WERI-Rb-1 (cell line): ENCODE data around the gene SLC45A1.

Experiments
- DNase-seq: peaks from one replicate; pipeline ENCODE4 v3.0.0-alpha.2; 2020
- H3K27ac ChIP-seq: fragments of 250-450 bp; sonication (Bioruptor Pico); 2 replicates; pipeline ENCODE4 v1.5.1; 2020; ENCODE audit warnings: mild to moderate bottlenecking, moderate library complexity
- H3K27me3 ChIP-seq: fragments of 250-450 bp; sonication (Bioruptor Pico); 2 replicates; pipeline ENCODE4 v1.5.1; 2021; ENCODE audit warnings: mild to moderate bottlenecking, low read depth, moderate library complexity; ENCODE audit not compliant: insufficient read depth, severe bottlenecking
- H3K36me3 ChIP-seq: fragments of 250-450 bp; sonication (Bioruptor Pico); 2 replicates; pipeline ENCODE4 v1.5.1; 2020; ENCODE audit warnings: mild to moderate bottlenecking, moderate library complexity
- H3K4me3 ChIP-seq: 2 replicates; pipeline ENCODE4 v1.5.1; 2011; ENCODE audit warnings: low read depth, mild to moderate bottlenecking, control low read depth, low read length
- H3K9me3 ChIP-seq: fragments of 250-450 bp; sonication (Bioruptor Pico); 2 replicates; pipeline ENCODE4 v1.5.1; 2021; ENCODE audit warnings: mild to moderate bottlenecking, moderate library complexity; ENCODE audit not compliant: severe bottlenecking
- TF ChIP-seq, protein P1 (sequence below): IDR thresholded peaks from 2 replicates; pipeline ENCODE4 v1.5.1; 2011; ENCODE audit warnings: low read depth, mild to moderate bottlenecking, control low read depth, inconsistent platforms, low read length

SLC45A1 gene

GRCh38 chr1:8389958-8390535, 72.1 kb downstream of the SLC45A1 start:
- H3K9me3 ChIP-seq: no peaks in the 10 kb centered on the region
- TF ChIP-seq, protein P1, sequence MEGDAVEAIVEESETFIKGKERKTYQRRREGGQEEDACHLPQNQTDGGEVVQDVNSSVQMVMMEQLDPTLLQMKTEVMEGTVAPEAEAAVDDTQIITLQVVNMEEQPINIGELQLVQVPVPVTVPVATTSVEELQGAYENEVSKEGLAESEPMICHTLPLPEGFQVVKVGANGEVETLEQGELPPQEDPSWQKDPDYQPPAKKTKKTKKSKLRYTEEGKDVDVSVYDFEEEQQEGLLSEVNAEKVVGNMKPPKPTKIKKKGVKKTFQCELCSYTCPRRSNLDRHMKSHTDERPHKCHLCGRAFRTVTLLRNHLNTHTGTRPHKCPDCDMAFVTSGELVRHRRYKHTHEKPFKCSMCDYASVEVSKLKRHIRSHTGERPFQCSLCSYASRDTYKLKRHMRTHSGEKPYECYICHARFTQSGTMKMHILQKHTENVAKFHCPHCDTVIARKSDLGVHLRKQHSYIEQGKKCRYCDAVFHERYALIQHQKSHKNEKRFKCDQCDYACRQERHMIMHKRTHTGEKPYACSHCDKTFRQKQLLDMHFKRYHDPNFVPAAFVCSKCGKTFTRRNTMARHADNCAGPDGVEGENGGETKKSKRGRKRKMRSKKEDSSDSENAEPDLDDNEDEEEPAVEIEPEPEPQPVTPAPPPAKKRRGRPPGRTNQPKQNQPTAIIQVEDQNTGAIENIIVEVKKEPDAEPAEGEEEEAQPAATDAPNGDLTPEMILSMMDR: no peak
- H3K36me3 ChIP-seq: peaks cover 84% of the 10 kb centered on the region
- no peaks in the 10 kb centered on the region for H3K27me3 ChIP-seq
- H3K4me3 ChIP-seq: no peak overlapping the region
- no peak for DNase-seq
- no peak overlapping the region for H3K27ac ChIP-seq

- Histone ChIP-seq H3K9me3 (no peaks in the 10 kb centered on the region), H3K4me3 (no peak overlapping the region), H3K27me3 (no peaks in the 10 kb centered on the region), H3K27ac (no peak overlapping the region), H3K36me3 (peaks cover 83% of the 10 kb centered on the region)
- TF ChIP-seq, protein P1: no peak
- no peak for DNase-seq
Observed at GRCh38 chr1:8390707-8391106, 72.8 kb downstream of the SLC45A1 start.

- H3K27me3 ChIP-seq: no peaks in the 10 kb centered on the region
- no peak overlapping the region for H3K4me3 ChIP-seq
- H3K9me3 ChIP-seq: no peaks in the 10 kb centered on the region
- H3K36me3 ChIP-seq: peaks cover 90% of the 10 kb centered on the region
- no peak overlapping the region for H3K27ac ChIP-seq
- TF ChIP-seq, protein P1: no peak
- no peak for DNase-seq
Observed at GRCh38 chr1:8392522-8392921, 74.6 kb downstream of the SLC45A1 start.
